Transverse colon (tissue), 4 donors: ENCODE data around the gene TMEM240.

ENCODE experiments used
- EP300 ChIP-seq: sonication (generic); formaldehyde crosslinking; IDR thresholded peaks from one replicate; pipeline ENCODE4 v1.6.1; 2017; ENCODE audit warnings: antibody characterized with exemption, low read depth
- POLR2A ChIP-seq: fragments of 450-650 bp; IDR thresholded peaks from one replicate; pipeline ENCODE4 v1.6.1; 2016; ENCODE audit warnings: antibody characterized with exemption, mild to moderate bottlenecking, moderate library complexity
- POLR2AphosphoS5 ChIP-seq, 3 donors: sonication (generic); formaldehyde crosslinking; IDR thresholded peaks; one replicate each; pipeline ENCODE4 v1.6.1; 2016; ENCODE audit warnings: antibody characterized with exemption in 3 of 3
- TF ChIP-seq, protein P1 (sequence below), 5 experiments: fragments of 200-600 bp in 3 of 5; fragments of 450-650 bp in 2 of 5; sonication (generic) in 3 of 5; IDR thresholded peaks; 1 replicate in 2 of 5; 2 replicates in 3 of 5; pipeline ENCODE4 v1.5.1; 2016 to 2017; ENCODE audit warnings: antibody characterized with exemption in 5 of 5, inconsistent platforms in 3 of 5, mild to moderate bottlenecking in 2 of 5, moderate library complexity in 1 of 5

DNA sequence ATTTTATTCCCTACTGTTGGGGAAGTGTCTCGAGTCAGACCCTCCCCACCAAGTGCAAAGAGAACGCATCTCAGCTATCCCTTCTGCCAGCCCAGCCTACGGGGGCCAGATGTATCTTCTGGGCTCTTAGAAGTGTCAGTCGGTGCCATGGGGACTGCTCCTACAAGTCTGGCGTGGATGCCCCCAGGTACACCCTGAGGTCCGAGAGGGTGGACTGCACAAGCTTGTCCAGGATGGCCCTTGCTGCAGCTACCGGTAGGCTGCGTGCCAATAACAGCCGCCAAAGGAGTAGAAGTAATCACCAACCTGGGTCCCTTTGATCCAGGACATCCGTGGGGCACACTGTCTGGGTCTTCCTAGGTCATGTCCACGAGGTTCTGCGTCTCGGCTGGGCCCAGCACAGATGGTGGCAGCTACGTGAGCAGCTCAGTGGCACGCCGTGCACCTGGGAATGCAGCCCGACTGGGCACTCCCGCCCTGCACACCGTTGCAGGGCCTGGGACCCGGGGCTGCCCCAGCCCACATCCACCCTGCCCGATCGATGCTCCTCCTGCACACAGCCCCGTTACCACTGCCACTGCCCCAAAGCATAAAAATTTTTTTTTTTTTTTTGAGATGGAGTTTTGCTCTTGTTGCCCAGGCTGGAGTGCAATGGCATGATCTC lies 43.1 kb upstream of the TMEM240 start:
- TF ChIP-seq EP300 (no peak), POLR2A (no peak), POLR2AphosphoS5 (IDR thresholded peaks at IDR 0.05) (no peak)
- TF ChIP-seq, protein P1, sequence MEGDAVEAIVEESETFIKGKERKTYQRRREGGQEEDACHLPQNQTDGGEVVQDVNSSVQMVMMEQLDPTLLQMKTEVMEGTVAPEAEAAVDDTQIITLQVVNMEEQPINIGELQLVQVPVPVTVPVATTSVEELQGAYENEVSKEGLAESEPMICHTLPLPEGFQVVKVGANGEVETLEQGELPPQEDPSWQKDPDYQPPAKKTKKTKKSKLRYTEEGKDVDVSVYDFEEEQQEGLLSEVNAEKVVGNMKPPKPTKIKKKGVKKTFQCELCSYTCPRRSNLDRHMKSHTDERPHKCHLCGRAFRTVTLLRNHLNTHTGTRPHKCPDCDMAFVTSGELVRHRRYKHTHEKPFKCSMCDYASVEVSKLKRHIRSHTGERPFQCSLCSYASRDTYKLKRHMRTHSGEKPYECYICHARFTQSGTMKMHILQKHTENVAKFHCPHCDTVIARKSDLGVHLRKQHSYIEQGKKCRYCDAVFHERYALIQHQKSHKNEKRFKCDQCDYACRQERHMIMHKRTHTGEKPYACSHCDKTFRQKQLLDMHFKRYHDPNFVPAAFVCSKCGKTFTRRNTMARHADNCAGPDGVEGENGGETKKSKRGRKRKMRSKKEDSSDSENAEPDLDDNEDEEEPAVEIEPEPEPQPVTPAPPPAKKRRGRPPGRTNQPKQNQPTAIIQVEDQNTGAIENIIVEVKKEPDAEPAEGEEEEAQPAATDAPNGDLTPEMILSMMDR (IDR thresholded peaks at IDR 0.05): no peak
